Stomach (tissue), 4 donors: ENCODE results near the gene STK39.

Source experiments
- CTCF ChIP-seq, 7 experiments: fragments of 450-650 bp in 4 of 7; fragments of 200-600 bp in 3 of 7; sonication (generic) in 3 of 7; IDR thresholded peaks; one replicate each; pipeline ENCODE4 v1.5.1; 2016 to 2019; ENCODE audit warnings: antibody characterized with exemption in 7 of 7, control low read depth in 2 of 7, mild to moderate bottlenecking in 1 of 7
- EP300 ChIP-seq: sonication (generic); formaldehyde crosslinking; IDR thresholded peaks from one replicate; pipeline ENCODE4 v1.6.1; 2017; ENCODE audit warnings: antibody characterized with exemption

- TF ChIP-seq CTCF (IDR thresholded peaks at IDR 0.05) = no peak
- TF ChIP-seq EP300 = no peak
Measured at GRCh38 chr2:168140892-168141291, 106.5 kb downstream of the STK39 start.
